GM23338 (cell line): ENCODE results near the gene SLC30A5.

Experiments used
- EZH2 ChIP-seq: fragments of 200-600 bp; sonication (generic); IDR thresholded peaks from one replicate; pipeline ENCODE4 v1.8.0; 2017; ENCODE audit warnings: antibody characterized with exemption, mild to moderate bottlenecking, low read depth; ENCODE audit not compliant: unreplicated experiment
- POLR2AphosphoS5 ChIP-seq: IDR thresholded peaks from 2 replicates; pipeline ENCODE4 v1.6.1; 2016; ENCODE audit warnings: antibody characterized with exemption, low read depth
- STAT1 ChIP-seq: IDR thresholded peaks from one replicate; pipeline ENCODE4 v1.6.1; 2016; ENCODE audit warnings: antibody characterized with exemption; ENCODE audit not compliant: unreplicated experiment
- TF ChIP-seq, protein P1 (sequence below), 2 experiments: fragments of 200-600 bp in 1 of 2; sonication (generic) in 1 of 2; conservative IDR thresholded peaks; 2 replicates each; pipeline versions ENCODE4 v1.5.1 to v1.6.1; 2016 to 2017; ENCODE audit warnings: antibody characterized with exemption in 2 of 2, low read depth in 2 of 2, mild to moderate bottlenecking in 2 of 2, moderate library complexity in 1 of 2
- TF ChIP-seq, protein P2 (sequence below): IDR thresholded peaks from one replicate; pipeline ENCODE4 v1.6.1; 2018; ENCODE audit warnings: antibody characterized with exemption; ENCODE audit not compliant: unreplicated experiment
- TF ChIP-seq, protein P3 (sequence below): IDR thresholded peaks from 2 replicates; pipeline ENCODE4 v1.6.1; 2016; ENCODE audit warnings: antibody characterized with exemption

DNA sequence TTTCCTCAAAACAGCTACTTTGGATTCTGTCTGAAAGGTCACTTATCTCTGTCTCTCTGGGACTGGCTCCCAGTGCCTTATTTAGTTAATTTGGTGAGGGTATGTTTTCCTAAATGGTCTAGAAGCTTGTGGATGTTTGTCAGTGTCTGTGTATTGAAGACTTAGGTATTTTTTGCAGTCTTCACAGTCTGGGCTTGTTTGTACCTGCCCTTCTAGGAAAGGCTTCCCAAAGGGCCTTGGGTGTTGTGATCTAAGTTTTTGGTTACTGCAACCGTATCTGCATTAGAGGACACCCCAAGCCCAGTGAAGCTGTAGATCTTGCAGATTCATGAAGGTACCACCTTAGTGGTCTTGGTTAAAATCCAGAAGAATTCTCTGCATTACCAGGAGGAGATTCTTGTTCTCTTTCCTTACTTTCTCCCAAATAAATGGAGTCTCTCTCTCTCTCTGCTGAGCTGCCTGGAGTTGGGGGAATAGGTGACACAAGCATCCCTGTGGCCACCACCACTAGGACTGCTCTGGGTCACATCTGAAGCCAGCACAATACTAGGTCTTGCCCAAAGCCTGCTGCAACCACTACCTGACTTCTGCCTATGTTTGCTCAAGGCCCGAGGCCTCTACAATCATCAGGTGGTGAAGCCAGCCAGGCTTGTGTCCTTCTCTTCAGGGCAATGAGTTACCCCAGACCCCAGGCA is 55.3 kb downstream of the SLC30A5 start:
- TF ChIP-seq, protein P1, sequence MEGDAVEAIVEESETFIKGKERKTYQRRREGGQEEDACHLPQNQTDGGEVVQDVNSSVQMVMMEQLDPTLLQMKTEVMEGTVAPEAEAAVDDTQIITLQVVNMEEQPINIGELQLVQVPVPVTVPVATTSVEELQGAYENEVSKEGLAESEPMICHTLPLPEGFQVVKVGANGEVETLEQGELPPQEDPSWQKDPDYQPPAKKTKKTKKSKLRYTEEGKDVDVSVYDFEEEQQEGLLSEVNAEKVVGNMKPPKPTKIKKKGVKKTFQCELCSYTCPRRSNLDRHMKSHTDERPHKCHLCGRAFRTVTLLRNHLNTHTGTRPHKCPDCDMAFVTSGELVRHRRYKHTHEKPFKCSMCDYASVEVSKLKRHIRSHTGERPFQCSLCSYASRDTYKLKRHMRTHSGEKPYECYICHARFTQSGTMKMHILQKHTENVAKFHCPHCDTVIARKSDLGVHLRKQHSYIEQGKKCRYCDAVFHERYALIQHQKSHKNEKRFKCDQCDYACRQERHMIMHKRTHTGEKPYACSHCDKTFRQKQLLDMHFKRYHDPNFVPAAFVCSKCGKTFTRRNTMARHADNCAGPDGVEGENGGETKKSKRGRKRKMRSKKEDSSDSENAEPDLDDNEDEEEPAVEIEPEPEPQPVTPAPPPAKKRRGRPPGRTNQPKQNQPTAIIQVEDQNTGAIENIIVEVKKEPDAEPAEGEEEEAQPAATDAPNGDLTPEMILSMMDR (conservative IDR thresholded peaks at IDR 0.05; ENCODE audit: low read depth in 2 of 2), result no peak
- TF ChIP-seq EZH2 (no peak), POLR2AphosphoS5 (no peak), STAT1 (no peak)
- TF ChIP-seq, protein P2, sequence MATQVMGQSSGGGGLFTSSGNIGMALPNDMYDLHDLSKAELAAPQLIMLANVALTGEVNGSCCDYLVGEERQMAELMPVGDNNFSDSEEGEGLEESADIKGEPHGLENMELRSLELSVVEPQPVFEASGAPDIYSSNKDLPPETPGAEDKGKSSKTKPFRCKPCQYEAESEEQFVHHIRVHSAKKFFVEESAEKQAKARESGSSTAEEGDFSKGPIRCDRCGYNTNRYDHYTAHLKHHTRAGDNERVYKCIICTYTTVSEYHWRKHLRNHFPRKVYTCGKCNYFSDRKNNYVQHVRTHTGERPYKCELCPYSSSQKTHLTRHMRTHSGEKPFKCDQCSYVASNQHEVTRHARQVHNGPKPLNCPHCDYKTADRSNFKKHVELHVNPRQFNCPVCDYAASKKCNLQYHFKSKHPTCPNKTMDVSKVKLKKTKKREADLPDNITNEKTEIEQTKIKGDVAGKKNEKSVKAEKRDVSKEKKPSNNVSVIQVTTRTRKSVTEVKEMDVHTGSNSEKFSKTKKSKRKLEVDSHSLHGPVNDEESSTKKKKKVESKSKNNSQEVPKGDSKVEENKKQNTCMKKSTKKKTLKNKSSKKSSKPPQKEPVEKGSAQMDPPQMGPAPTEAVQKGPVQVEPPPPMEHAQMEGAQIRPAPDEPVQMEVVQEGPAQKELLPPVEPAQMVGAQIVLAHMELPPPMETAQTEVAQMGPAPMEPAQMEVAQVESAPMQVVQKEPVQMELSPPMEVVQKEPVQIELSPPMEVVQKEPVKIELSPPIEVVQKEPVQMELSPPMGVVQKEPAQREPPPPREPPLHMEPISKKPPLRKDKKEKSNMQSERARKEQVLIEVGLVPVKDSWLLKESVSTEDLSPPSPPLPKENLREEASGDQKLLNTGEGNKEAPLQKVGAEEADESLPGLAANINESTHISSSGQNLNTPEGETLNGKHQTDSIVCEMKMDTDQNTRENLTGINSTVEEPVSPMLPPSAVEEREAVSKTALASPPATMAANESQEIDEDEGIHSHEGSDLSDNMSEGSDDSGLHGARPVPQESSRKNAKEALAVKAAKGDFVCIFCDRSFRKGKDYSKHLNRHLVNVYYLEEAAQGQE, result no peak
- TF ChIP-seq, protein P3, sequence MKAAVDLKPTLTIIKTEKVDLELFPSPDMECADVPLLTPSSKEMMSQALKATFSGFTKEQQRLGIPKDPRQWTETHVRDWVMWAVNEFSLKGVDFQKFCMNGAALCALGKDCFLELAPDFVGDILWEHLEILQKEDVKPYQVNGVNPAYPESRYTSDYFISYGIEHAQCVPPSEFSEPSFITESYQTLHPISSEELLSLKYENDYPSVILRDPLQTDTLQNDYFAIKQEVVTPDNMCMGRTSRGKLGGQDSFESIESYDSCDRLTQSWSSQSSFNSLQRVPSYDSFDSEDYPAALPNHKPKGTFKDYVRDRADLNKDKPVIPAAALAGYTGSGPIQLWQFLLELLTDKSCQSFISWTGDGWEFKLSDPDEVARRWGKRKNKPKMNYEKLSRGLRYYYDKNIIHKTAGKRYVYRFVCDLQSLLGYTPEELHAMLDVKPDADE, result no peak
